Bone marrow (tissue), 2 donors: ENCODE data around the gene M1AP.

Source experiments
- DNase-seq, 2 donors: peaks; one replicate each; lab custom pipeline; 2025; lab: John Stamatoyannopoulos, UW

M1AP gene

DNA sequence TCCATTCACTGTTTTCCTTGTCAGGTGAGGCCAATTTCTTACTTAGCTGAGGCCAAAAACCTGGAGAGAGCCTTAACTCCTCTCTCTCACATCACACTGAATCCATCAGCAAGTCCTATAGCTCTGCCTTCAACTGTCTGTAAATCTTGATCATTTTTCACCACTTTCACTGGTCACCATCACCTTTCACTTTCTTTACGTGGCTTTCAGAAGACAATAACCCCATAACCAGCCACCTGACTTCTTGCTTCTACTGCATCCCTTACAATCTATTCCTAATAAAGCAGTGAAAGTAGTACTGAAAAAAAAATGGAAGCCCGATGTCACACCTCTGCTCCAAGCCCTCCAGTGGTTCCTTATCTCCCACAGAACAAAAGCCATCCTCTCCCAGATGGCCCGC, 102.1 kb downstream of the M1AP start:
- no peak for DNase-seq

- no peak for DNase-seq
Measured at GRCh38 chr2:74544634-74545033, 103.5 kb downstream of the M1AP start.

GRCh38 chr2:74542978-74543377, 105.2 kb downstream of the M1AP start:
- DNase-seq: no peak

GRCh38 chr2:74540291-74540690, 107.8 kb downstream of the M1AP start:
- DNase-seq: no peak

GRCh38 chr2:74538881-74539339, 109.2 kb downstream of the M1AP start:
- DNase-seq: no peak

- no peak for DNase-seq
Measured at GRCh38 chr2:74537140-74537539, 111.0 kb downstream of the M1AP start.

DNA sequence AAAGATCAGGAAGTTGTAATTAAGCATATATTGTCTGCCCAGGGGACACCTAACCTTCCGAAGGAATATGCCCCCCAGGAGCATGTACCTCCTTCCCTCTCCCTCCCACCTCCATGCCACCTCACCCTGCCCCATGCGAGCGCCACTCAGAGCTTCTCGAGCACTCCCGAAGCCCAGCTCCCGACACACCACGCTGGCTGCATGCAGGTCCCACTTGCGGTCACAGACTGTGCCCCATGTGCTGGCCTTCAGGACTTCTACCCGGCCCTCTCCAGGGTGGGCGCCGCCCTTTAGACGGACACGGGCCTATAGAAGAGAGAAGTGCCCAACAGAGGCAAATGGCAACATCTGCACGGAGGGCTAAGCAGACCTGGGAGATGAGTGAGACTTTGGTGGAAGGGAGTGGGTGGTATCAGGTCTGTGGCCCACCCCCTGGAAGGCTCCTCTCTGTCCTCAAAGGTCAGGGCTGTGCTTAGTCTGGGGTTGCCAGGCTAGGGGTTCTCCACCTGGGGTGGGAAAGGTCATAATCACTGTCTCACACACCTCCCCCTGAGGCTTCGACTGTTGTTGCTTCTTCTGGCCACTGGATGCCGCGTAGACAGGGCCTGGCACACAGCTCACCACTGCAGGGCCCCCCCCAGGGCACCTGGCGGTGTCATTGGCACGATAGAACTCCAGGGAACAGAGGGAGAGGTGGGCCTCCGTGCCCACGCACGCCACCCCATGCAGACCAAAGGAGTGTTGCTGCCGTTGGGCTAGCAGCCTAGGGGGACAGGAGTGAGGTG, 111.8 kb downstream of the M1AP start:
- DNase-seq: no peak

- no peak for DNase-seq
Measured at GRCh38 chr2:74535440-74535965, 112.6 kb downstream of the M1AP start.

- no peak for DNase-seq
Measured at GRCh38 chr2:74534411-74534810, 113.7 kb downstream of the M1AP start.

DNA sequence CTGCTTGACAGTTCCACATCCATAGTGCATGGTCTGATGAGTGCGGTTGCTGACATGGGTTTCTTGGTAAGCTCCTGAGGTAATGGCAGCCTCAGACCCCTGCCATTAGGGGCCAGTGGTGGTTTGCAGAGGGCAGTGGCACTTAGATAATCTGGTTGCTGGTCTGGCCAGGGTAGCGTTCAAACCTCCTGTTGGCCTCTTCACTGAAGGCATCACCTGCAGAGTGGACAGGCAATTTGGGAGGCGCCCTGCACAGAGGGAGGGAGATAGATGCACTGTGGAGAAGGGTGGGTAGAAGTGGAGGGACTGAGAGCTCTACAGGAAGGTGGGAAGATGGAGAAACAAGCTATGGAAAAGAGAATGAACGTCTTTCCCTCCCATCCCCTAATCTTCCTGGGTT, 114.7 kb downstream of the M1AP start:
- DNase-seq: no peak

DNA sequence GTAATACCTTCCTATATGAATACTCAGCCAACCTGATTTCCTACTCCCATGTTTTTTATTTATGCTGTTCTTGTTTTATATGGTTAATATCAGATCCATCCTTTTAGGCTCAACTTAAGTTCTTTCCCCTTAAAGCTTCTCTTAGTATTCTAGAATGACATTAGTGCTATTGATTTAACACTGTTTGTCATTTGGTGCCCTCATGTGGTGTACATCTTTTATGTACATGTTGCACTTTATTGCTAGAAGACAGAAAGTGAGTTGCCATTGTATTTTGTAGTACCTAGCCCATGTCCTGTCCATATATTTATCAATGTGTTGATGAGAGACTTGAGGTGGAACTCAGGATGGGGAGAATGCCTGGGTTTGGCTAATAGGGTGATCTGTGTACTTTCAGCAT, 115.9 kb downstream of the M1AP start:
- DNase-seq: no peak

DNA sequence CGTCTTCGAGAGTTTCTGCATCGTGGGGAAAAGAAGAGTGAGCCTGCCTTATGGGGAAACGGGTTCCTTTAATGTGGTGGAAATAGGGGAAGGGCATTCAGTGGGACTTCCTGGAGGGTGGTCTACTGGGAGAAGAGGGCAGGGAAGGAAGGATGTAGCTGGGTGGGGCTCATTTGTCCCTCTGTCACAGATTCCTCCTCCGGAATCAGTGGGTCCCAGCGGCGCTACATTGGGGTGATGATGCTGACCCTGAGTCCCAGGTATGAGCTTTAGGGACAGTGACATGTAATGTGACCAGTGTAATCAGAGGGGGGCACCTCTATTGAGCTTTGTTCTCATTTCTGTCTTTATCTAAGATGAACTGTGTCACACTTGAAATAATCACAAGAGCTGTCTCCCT, 116.5 kb downstream of the M1AP start:
- DNase-seq: no peak

DNA sequence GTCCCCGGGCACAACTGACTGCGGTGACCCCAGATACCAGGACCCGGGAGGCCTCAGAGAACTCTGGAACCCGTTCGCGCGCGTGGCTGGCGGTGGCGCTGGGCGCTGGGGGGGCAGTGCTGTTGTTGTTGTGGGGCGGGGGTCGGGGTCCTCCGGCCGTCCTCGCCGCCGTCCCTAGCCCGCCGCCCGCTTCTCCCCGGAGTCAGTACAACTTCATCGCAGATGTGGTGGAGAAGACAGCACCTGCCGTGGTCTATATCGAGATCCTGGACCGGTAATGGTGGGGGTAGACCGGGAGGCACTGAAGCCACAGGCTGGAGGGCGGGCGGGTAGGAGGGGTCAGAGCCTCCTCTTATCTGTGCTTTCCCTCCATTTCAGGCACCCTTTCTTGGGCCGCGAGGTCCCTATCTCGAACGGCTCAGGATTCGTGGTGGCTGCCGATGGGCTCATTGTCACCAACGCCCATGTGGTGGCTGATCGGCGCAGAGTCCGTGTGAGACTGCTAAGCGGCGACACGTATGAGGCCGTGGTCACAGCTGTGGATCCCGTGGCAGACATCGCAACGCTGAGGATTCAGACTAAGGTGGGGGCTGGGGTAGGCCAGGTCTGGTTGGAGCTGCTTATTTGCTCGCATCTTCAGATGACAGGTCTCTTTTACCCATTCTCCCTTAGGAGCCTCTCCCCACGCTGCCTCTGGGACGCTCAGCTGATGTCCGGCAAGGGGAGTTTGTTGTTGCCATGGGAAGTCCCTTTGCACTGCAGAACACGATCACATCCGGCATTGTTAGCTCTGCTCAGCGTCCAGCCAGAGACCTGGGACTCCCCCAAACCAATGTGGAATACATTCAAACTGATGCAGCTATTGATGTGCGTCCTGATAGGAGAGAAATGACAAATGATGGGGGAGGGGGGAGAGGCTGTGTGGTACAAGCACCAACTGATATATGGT, 117.6 kb downstream of the M1AP start:
- peak in 1 of 2 donors; percentile 24 for DNase-seq

DNA sequence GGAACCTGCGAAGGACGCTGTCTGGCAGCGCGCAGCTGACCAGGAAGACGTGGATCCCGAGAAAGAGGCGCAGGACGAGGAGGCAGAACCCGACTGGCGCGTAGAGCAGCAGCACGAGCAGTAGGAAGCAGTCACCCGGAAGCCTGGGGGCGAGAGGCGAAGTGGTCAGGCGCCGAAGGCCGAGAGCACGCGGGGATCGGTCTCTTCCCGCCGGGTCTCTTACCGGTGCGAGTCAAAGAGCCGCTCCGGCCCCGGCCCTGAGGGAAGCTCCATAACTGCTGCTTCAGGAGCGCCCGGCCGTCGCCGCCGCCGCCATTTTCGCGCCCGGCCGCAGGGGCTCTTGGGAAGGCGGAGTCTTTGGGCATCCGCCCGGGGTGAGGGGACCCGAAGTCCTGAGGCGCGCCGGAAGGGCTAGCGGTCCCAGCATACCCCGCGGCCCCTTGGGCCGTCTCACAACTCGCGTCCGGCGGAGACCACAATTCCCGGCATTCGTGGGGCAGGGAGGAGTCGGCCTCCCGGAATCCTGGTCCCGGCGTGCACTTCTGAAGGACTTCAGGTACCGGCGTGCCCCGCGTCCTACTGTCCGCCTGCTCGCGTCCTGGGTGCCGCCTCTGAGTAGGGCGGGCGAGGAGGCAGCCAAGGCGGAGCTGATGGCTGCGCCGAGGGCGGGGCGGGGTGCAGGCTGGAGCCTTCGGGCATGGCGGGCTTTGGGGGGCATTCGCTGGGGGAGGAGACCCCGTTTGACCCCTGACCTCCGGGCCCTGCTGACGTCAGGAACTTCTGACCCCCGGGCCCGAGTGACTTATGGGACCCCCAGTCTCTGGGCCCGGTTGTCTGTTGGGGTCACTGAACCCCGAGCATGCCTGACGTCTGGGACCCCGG, 118.5 kb downstream of the M1AP start, which contains the start of the genes AUP1 and HTRA2:
TSS of gene AUP1 (minus strand) at position 350 of the 882 bp plus-strand sequence. CDS start at position 273, 77 bp downstream.
TSS of gene HTRA2 (plus strand) at position 577 of the 882 bp plus-strand sequence. CDS start at position 651, 74 bp downstream.
- DNase-seq: peak; percentile 25 to 81

- DNase-seq: no peak
Measured at GRCh38 chr2:74528600-74529356, 119.4 kb downstream of the M1AP start.

GRCh38 chr2:74527741-74528140, 120.4 kb downstream of the M1AP start:
- no peak for DNase-seq

- DNase-seq: no peak
Measured at GRCh38 chr2:74526649-74527230, 121.4 kb downstream of the M1AP start.

GRCh38 chr2:74525717-74526648, 122.1 kb downstream of the M1AP start, which contains the start of gene DQX1:
DQX1 (minus strand) TSS chr2:74526231; CDS start chr2:74525729, 502 bp downstream.
- no peak for DNase-seq
